Activated CD8-positive, alpha-beta memory T cell treated with anti-CD3 and anti-CD28 coated beads, Interleukin-2, amount 50 U/mL, for 1 hour (primary cell): ENCODE measurements around the gene ARL17B.
"Not testable (repeated sequence)": the region's sequence is repeated elsewhere in the genome, so short reads cannot be mapped to it uniquely, and the experiment has no call there.

Source experiments
- DNase-seq: peaks from one replicate; pipeline ENCODE4 v3.0.0-alpha.2; 2020; ENCODE audit errors: extremely low read depth

Gene ARL17B

GRCh38 chr17:46290906-46291546, 70.5 kb downstream of the ARL17B start:
- not testable (repeated sequence) for DNase-seq

DNA sequence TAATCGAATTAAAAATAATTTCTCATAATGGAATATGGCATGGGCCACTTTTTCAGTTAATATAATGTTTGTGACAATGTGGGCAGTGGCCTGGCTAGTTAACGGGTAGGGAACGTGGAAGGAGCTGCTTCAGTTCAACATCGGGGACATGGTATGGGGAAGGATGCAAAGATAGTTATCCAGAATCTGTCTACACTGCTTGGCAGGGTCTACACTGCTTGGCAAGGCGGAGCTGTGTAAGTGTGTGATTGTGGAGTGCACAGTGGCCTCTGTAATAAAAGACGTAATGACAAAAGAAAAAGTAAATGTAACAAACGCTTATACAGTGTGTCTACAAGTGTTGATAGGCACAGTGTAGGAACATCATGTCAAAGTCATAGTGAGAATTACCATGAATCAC, 74.0 kb downstream of the ARL17B start:
- not testable (repeated sequence) for DNase-seq

- DNase-seq = not testable (repeated sequence)
Measured at GRCh38 chr17:46286764-46287221, 74.8 kb downstream of the ARL17B start.

DNA sequence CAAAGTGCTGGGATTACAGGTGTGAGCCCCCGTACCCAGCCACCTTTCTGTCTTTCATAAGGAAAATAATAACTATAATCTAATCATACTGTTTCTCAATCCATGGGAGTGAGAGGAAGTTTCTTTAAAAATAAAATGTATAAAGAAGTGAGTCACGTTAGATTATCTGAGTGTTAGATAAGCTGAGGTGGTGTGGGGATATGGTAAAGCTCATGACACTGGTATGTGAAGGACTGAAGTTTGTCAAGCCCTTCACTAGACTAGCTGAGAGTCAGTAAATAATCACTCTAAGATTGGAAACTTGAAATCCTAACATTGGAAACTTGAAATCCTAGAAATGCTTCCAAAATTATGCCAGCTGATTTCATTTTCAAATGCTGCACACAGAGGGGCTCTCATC, 76.1 kb downstream of the ARL17B start:
- DNase-seq = not testable (repeated sequence)

- not testable (repeated sequence) for DNase-seq
Measured at GRCh38 chr17:46284467-46284866, 77.1 kb downstream of the ARL17B start.

DNA sequence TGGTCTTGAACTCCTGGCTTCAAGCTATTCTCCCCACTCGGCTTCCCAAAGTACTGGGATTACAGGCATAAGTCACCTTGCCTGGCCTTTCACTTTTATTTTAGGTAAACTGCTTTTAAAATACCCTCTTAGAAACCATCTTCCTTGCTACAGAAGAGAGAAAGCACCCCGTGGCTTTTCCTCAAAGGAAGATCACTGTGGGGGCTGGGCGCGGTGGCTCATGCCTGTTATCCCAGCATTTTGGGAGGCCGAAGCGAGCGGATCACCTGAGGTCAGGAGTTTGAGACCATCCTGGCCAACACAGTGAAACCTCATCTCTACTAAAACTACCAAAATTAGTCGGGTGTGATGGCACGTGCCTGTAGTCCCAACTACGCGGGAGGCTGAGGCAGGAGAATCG, 78.9 kb downstream of the ARL17B start:
- not testable (repeated sequence) for DNase-seq

DNA sequence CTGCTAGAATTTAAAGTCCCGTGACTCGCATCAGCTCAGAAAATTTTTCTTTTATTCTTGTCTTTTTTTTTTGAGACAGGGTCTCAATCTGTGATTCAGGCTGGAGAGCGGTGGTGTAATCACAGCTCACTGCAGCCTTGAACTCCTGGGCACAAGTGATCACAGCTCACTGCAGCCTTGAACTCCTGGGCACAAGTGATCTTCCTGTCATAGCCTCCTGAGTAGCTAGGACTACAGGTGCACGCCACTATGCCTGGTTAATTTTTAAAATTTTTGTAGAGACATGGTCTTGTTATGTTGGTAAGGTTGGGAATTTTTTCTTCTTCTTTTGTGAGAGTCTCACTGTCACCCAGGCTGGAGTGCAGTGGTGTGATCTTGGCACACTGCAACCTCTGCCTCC, 80.2 kb downstream of the ARL17B start:
- DNase-seq = not testable (repeated sequence)

DNA sequence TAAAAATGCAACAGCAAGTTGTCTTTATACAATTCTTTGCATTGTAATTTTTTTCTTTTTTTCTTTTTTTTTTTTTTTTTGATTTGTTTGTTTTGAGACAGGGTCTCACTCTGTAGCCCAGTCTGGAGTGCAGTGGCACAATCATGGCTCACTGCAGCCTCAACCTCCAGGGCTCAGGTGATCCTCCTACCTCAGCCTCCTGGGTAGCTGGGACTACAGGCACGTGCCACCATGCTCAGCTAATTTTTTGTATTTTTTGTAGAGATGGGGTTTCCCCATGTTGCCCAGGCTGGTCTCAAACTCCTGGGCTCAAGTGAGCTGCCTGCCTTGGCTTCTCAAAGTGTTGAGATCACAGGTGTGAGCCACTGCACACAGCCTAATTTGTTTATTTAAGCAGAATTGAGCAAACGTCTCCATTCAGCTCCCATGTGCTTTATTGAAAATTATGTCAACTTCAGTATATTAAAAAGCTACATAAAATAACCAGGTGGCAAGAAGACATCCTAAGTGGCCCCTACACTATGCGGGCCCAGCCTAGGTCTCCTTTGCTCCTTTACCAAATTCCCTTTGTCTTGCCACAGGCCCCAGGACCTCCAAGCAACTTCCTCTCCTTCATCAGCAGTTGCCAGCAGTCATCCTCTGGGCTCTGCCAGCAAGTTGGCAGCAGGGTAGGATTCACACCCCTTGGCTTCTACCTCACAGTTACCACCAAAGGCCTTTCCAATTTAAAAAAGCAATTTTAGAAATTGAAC, 84.7 kb downstream of the ARL17B start:
- not testable (repeated sequence) for DNase-seq

- no peak for DNase-seq
Measured at GRCh38 chr17:46274238-46274637, 87.3 kb downstream of the ARL17B start.

DNA sequence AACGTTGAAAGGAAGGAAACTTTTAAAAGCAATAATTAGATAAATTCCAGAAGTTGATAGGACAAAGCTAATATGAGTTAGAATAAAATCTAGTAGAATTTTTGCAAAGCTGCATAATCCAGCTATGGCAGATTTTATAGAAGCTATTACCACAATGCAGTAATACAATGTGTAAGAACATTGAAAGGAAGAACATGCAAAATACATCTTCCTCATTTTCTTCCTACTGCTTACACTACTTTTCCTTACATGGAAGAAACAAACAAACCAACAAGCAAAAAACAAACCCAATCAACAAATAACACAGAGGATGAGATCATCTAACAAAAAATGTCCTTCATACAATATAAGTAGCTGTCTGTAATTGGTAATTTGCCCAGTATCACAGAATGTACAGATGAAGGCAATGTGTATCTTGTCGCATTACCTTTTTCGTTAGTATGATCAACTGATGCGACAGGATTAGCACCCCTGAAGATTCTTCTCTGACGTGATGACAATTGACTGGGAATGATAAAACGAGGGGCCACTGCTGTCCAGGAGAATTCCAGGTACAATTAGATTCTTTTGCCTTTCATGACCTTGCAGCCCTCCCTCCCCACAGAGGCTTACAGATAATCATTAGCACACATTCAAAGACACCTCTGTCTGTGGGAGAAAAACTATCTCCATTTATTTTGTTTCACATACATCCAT, 87.9 kb downstream of the ARL17B start:
- no peak for DNase-seq

- no peak for DNase-seq
Measured at GRCh38 chr17:46270032-46270431, 91.5 kb downstream of the ARL17B start.

- no peak for DNase-seq
Measured at GRCh38 chr17:46266656-46267544, 94.7 kb downstream of the ARL17B start.

GRCh38 chr17:46266063-46266655, 95.4 kb downstream of the ARL17B start:
- DNase-seq = not testable (repeated sequence)

DNA sequence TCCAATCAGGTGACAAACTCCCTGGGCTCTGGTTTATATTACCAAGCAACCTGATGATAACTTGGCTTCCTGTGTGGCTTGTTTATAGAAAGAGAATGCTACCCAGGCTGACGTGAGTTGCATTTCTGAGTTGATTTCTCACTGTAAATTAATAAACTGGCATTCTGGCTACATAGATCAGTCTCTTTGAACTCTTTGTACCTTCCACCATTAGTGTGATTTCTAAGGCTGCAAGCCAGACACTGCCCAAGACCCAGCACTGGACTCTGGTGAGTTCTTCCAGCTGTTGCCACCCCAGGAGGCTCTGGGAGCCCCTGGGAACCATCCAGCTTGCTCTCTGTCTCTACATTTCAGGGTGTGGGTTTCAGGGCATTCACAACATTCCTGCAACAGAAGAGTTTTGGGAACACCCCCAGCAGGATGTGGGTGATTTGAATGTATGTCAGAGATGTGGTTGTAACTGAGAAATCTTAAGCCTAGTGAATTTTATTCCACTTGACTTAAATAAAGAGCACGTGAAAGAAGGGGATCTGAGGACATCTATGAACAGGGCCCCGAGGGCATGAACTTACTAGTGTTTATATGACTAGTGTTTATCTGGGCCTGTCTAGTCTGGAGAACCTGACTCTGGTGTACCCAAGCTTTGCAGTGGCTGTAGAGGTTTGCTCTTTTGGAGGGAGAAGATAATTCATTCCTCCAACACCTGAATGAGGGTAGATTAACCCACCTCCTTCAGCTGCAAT, 96.9 kb downstream of the ARL17B start:
- no peak for DNase-seq

DNA sequence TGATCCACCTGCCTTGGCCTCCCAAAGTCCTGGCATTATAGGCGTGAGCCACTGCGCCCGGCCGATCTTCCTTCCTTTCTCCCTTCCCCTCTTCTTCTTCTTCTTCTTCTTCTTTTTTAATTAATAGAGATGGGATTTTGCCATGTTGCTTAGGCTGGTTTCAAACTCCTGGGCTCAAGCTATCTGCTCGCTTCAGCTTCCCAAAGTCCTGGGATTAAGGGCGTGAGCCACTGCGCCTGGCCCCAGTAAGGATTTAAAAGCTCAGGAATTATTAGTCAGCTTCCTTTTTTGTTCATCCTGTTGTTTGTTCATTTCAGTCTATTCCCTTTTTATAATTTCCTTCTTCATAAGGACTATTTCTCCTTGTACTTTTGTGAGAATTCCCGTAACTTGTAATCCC, 99.3 kb downstream of the ARL17B start:
- no peak for DNase-seq

DNA sequence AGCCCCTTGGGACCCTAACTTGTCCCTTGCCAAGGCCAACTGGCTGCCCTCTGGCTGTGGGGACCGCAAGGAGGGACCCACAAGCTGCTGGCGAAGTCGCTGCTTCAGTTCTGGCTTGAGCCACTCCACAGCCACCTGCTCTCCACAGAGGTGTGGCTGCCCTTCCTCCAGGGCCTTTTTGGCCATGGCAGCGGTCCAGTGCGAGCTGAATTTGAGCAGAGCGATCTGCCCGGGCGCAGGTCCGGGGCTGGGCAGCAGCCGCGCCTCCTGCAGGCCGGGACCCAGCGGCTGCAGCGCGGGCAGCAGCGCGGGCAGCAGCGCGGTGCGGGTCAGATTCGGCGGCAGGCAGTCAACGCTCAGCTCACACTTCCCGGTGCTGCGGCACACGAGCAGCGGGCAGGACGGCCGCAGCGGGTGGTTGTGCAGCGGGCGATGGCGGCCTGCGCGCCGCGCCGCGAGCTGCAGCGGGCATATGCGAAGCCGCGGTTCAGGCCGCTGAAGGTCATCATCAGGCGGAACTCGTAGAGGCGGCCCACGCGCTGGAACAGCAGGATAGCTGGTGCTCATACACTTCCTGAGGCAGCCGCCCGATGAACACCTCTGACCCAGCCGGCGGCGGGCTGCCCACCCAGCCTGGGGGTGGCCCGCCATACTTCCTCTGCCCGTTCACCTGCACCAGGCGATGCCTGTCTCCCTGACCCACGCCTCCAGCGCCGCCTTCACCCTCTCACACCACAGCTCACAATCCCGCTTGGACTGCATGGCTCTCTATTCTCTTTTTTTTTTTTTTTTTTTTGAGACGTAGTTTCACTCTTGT, 101.5 kb downstream of the ARL17B start:
- not testable (repeated sequence) for DNase-seq

- not testable (repeated sequence) for DNase-seq
Measured at GRCh38 chr17:46256369-46256768, 105.2 kb downstream of the ARL17B start.

GRCh38 chr17:46254215-46254614, 107.4 kb downstream of the ARL17B start:
- not testable (repeated sequence) for DNase-seq

DNA sequence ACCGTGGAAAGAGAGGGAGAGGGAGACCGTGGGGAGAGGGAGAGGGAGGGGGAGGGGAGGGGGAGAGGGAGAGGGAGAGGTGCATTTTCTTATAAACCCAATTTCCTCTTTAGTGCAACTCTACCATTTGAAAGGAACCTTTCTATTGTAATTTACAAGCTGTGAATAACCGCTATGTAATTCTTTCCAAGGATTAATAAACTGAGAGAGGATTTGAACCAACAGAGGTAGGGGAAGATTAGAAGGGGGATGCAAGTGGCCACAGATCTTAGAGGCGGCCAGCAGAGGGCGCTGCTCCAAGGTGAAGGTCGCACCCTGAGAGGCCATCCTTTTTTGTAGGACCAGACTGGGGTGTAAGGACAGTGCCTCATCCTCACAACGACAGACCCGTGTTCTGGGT, 107.8 kb downstream of the ARL17B start:
- DNase-seq = not testable (repeated sequence)

DNA sequence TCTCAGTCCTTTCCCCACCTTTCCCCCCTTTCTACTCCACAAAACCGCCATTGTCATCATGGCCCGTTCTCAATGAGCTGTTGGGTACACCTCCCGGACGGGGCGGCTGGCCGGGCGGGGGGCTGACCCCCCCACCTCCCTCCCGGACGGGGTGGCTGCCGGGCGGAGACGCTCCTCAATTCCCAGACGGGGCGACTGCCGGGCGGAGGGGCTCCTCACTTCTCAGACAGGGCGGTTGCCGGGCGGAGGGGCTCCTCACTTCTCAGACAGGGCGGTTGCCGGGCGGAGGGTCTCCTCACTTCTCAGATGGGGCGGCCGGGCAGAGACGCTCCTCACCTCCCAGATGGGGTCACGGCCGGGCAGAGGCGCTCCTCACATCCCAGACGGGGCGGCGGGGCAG, 108.8 kb downstream of the ARL17B start:
- DNase-seq = not testable (repeated sequence)
